Chondrocyte (in vitro differentiated cells): ENCODE data around the gene MAPK8. TPM values are rescaled to one million over a fixed set of nuclear protein-coding genes. Genes with fewer than 3 reads are reported as not detected.

ENCODE experiments used
- DNase-seq: peaks from one replicate; pipeline ENCODE4 v3.0.0; 2021; ENCODE audit warnings: mixed read lengths, low spot score
- H3K27ac Mint-ChIP-seq: one replicate; pipeline ENCODE4 v1.8.0; 2021; ENCODE audit warnings: mild to moderate bottlenecking, moderate library complexity, mixed read lengths; ENCODE audit not compliant: unreplicated experiment
- H3K27me3 Mint-ChIP-seq: 2 replicates; pipeline ENCODE4 v1.8.0; 2021; ENCODE audit warnings: low read depth, mixed read lengths
- H3K36me3 Mint-ChIP-seq: 2 replicates; pipeline ENCODE4 v1.8.0; 2021; ENCODE audit warnings: low read depth, mixed read lengths
- H3K4me1 Mint-ChIP-seq: 2 replicates; pipeline ENCODE4 v1.8.0; 2021; ENCODE audit warnings: low read depth, mild to moderate bottlenecking, mixed read lengths
- H3K4me3 Mint-ChIP-seq: one replicate; pipeline ENCODE4 v1.8.0; 2021; ENCODE audit warnings: mild to moderate bottlenecking, moderate library complexity, mixed read lengths; ENCODE audit not compliant: unreplicated experiment
- H3K9me3 Mint-ChIP-seq: 2 replicates; pipeline ENCODE4 v1.8.0; 2021; ENCODE audit warnings: low read depth, mixed read lengths
- total RNA-seq: library from RNA; stranded (reverse); gene quantifications from 3 replicates; pipeline ENCODE4 v1.2.1, GENCODE V29; 2021
- TF ChIP-seq, protein P1 (sequence below): fragments of 200-600 bp; sonication (generic); IDR thresholded peaks from 2 replicates; pipeline ENCODE4 v1.5.0; 2021; ENCODE audit warnings: antibody characterized with exemption, mild to moderate bottlenecking, moderate library complexity

MAPK8 gene
- total RNA-seq, 1 donor from 2014 or later = 43.4 TPM

DNA sequence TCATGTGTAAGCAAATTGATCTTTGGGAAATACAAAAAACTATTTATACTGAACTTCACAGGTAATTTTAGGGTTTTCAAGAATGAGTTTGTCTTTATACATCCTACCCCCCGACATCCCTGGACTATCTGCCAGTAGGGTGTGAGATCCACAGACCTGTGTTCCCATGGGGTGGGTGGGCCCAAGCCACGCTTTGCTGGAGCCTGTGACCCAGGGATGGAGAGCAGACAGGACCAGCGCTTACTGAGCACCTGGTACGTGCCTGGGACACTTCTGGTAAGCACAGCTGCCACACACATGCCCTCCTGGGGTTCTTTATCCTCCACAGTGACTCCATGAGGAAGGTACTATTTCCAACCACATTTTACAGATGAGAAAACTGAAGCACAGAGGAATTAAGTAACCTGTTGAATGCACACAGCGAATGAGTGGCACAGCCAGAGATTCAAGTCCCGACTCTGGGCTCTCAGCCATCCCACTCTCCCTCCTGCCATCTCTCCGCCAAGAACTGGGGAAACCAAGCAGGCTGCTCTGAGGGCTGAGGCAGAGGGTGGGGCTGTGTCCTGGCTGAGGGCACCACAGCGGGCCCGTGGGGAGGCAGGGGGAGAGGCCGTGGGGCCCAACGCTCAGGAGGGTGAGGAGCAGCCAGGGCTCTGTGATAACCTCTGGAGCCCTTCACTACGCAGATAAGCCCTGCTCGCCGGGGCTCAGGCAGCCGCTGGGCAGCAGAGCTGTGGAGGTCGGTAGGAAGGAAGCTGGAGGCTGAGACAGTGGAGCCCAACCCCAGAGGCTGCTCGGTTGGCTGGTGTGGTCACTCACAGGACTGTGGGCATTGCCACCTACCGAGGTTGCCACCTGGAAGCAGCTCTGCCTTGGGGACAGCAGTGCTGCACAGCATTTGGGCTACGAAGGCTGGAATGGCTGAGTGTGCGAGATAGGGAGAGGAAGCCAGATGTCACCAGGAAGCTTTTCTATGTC lies 174.2 kb downstream of the MAPK8 start:
- no peak overlapping the region for H3K27ac Mint-ChIP-seq
- no peak overlapping the region for H3K4me3 Mint-ChIP-seq
- H3K36me3 Mint-ChIP-seq = no peaks in the 10 kb centered on the region
- TF ChIP-seq, protein P1, sequence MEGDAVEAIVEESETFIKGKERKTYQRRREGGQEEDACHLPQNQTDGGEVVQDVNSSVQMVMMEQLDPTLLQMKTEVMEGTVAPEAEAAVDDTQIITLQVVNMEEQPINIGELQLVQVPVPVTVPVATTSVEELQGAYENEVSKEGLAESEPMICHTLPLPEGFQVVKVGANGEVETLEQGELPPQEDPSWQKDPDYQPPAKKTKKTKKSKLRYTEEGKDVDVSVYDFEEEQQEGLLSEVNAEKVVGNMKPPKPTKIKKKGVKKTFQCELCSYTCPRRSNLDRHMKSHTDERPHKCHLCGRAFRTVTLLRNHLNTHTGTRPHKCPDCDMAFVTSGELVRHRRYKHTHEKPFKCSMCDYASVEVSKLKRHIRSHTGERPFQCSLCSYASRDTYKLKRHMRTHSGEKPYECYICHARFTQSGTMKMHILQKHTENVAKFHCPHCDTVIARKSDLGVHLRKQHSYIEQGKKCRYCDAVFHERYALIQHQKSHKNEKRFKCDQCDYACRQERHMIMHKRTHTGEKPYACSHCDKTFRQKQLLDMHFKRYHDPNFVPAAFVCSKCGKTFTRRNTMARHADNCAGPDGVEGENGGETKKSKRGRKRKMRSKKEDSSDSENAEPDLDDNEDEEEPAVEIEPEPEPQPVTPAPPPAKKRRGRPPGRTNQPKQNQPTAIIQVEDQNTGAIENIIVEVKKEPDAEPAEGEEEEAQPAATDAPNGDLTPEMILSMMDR = no peak
- DNase-seq = no peak
- H3K27me3 Mint-ChIP-seq = no peaks in the 10 kb centered on the region
- no peaks in the 10 kb centered on the region for H3K9me3 Mint-ChIP-seq
- no peaks in the 10 kb centered on the region for H3K4me1 Mint-ChIP-seq

DNA sequence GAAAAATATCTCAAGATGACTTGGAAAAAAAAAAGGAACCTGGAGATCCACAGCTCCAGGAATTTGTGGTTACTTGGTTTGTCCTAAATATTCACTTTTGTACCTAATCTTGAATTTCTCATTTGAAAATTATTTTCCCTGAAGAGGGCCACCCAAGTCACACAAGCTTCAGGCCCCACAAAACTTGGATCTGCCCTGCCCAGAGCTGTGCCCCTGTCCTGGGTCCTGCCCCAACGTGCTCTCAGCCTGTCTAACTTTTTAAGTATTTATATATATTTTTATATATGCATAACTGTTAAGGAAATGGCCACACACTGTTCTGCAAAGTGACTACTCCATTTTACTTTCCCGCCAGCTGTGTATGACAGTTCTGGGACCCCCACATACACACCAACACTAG lies 174.9 kb downstream of the MAPK8 start:
- TF ChIP-seq, protein P1 = no peak
- Mint-ChIP-seq H3K36me3 (no peaks in the 10 kb centered on the region), H3K4me3 (no peak overlapping the region), H3K27me3 (no peaks in the 10 kb centered on the region), H3K9me3 (no peaks in the 10 kb centered on the region), H3K4me1 (no peaks in the 10 kb centered on the region), H3K27ac (no peak overlapping the region)
- DNase-seq = no peak

DNA sequence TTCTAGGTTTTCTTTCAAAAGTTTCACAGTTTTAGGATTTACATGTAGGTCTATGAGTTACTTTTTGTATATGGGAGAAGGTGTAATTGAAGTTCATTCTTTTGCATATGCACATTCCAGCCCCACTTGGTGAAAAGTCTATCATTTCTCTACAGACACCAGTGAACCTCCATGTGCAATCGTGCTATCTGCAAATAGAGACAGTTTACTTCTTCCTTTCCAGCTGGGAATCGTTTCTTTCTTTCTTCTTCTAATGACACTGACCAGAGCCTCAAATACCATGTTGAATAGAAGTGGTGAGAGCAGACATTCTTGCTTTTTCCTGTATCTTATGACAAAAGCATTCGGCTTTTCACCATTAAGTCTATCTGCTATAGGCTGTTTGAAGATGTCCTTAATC lies 175.7 kb downstream of the MAPK8 start:
- Mint-ChIP-seq H3K27me3 (no peaks in the 10 kb centered on the region), H3K36me3 (peaks cover 4% of the 10 kb centered on the region), H3K27ac (no peak overlapping the region), H3K9me3 (peaks cover 6% of the 10 kb centered on the region), H3K4me3 (no peak overlapping the region), H3K4me1 (no peaks in the 10 kb centered on the region)
- DNase-seq = no peak
- TF ChIP-seq, protein P1 = no peak

DNA sequence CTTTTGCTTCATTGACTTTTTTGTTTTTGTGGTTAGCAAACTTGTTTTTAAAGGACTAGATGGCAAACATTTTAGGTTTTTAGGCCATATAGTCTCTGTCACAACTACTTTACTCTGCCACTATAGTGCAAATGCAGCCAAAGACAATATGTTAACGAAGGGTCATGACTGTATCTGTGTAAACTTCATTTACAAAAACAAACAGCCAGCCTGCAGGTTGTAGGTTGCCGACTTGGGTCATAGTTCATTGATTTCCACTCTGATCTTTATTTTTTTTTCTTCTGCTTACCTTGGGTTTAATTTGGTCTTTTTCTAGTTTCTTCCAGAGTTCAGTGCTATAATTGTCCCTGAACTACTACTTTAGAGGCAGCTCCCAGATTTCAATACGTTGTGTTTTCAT lies 178.4 kb downstream of the MAPK8 start:
- Mint-ChIP-seq H3K4me1 (no peaks in the 10 kb centered on the region), H3K36me3 (peaks cover 4% of the 10 kb centered on the region), H3K27me3 (no peaks in the 10 kb centered on the region), H3K9me3 (peaks cover 6% of the 10 kb centered on the region), H3K4me3 (no peak overlapping the region), H3K27ac (no peak overlapping the region)
- DNase-seq = no peak
- TF ChIP-seq, protein P1 = no peak

DNA sequence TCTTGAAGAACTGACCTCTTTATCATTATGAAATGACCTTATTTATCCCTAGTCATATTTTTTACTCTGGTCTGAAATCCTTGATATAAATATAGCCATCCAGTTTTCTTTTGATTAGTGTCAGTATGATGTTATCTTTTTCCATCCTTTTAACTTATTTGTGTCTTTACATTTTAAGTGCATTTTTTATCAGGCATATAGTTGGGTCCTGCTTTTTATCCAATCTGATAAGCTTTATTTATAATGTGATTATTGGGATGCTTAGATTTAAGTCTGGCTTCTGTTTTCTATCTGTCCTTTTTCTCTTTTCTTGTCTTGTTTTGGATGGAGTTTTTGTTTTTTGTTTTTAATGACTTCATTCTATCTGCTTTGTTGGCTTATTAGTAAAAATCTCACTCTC lies 179.2 kb downstream of the MAPK8 start:
- DNase-seq = no peak
- Mint-ChIP-seq H3K4me1 (no peaks in the 10 kb centered on the region), H3K36me3 (peaks cover 4% of the 10 kb centered on the region), H3K27me3 (no peaks in the 10 kb centered on the region), H3K9me3 (peaks cover 6% of the 10 kb centered on the region), H3K27ac (no peak overlapping the region), H3K4me3 (no peak overlapping the region)
- TF ChIP-seq, protein P1 = no peak
